ENCODE results near the gene RSBN1.

The RSBN1 gene

GRCh38 chr1:113808450-113809195 is 3.7 kb downstream of the RSBN1 start:
- Mint-ChIP-seq H3K4me1 (peaks cover 67% of the 10 kb centered on the region), H3K27me3 (no peaks in the 10 kb centered on the region), H3K27ac (ENCODE audit: low read depth) (peak overlapping the region; percentile 97), H3K36me3 (ENCODE audit: insufficient read depth) (peaks cover 26% of the 10 kb centered on the region), H3K9me3 (no peaks in the 10 kb centered on the region), H3K4me3 (peak overlapping the region; percentile 90)
- ATAC-seq (replicated peaks; ENCODE audit: extremely low read depth, poor library complexity, severe bottlenecking) (no peak), DNase-seq (ENCODE audit: low spot score in 2 of 2) (no peak)

GRCh38 chr1:113805639-113806038 is 6.6 kb downstream of the RSBN1 start:
- H3K27ac Mint-ChIP-seq (ENCODE audit: low read depth) = no peak overlapping the region
- H3K4me1 Mint-ChIP-seq = peaks cover 77% of the 10 kb centered on the region
- peak overlapping the region; percentile 27 for H3K4me3 Mint-ChIP-seq
- H3K9me3 Mint-ChIP-seq = no peaks in the 10 kb centered on the region
- peaks cover 22% of the 10 kb centered on the region for H3K36me3 Mint-ChIP-seq (ENCODE audit: insufficient read depth)
- no peak for ATAC-seq (replicated peaks; ENCODE audit: extremely low read depth, poor library complexity, severe bottlenecking)
- H3K27me3 Mint-ChIP-seq = no peaks in the 10 kb centered on the region
- DNase-seq (ENCODE audit: low spot score in 2 of 2) = no peak

- Mint-ChIP-seq H3K27me3 (no peaks in the 10 kb centered on the region), H3K36me3 (ENCODE audit: insufficient read depth) (peaks cover 22% of the 10 kb centered on the region), H3K27ac (ENCODE audit: low read depth) (no peak overlapping the region), H3K4me1 (peaks cover 73% of the 10 kb centered on the region), H3K9me3 (no peaks in the 10 kb centered on the region), H3K4me3 (no peak overlapping the region)
- no peak for DNase-seq (ENCODE audit: low spot score in 2 of 2)
- no peak for ATAC-seq (replicated peaks; ENCODE audit: extremely low read depth, poor library complexity, severe bottlenecking)
Measured at GRCh38 chr1:113805256-113805531, 7.1 kb downstream of the RSBN1 start.

- Mint-ChIP-seq H3K27me3 (no peaks in the 10 kb centered on the region), H3K27ac (ENCODE audit: low read depth) (no peak overlapping the region), H3K9me3 (no peaks in the 10 kb centered on the region), H3K36me3 (ENCODE audit: insufficient read depth) (peaks cover 22% of the 10 kb centered on the region), H3K4me1 (peaks cover 68% of the 10 kb centered on the region), H3K4me3 (no peak overlapping the region)
- DNase-seq (ENCODE audit: low spot score in 2 of 2) (no peak), ATAC-seq (replicated peaks; ENCODE audit: extremely low read depth, poor library complexity, severe bottlenecking) (no peak)
Measured at GRCh38 chr1:113804421-113805255, 7.6 kb downstream of the RSBN1 start.

- H3K4me3 Mint-ChIP-seq = no peak overlapping the region
- H3K27me3 Mint-ChIP-seq = no peaks in the 10 kb centered on the region
- no peak overlapping the region for H3K27ac Mint-ChIP-seq (ENCODE audit: low read depth)
- H3K4me1 Mint-ChIP-seq = peaks cover 59% of the 10 kb centered on the region
- DNase-seq (ENCODE audit: low spot score in 2 of 2) (no peak), ATAC-seq (replicated peaks; ENCODE audit: extremely low read depth, poor library complexity, severe bottlenecking) (no peak)
- H3K36me3 Mint-ChIP-seq (ENCODE audit: insufficient read depth) = peaks cover 23% of the 10 kb centered on the region
- no peaks in the 10 kb centered on the region for H3K9me3 Mint-ChIP-seq
Measured at GRCh38 chr1:113802367-113803007, 9.8 kb downstream of the RSBN1 start.

GRCh38 chr1:113800487-113800886 is 11.8 kb downstream of the RSBN1 start:
- Mint-ChIP-seq H3K27me3 (no peaks in the 10 kb centered on the region), H3K36me3 (ENCODE audit: insufficient read depth) (peaks cover 25% of the 10 kb centered on the region), H3K4me3 (no peak overlapping the region), H3K4me1 (peaks cover 48% of the 10 kb centered on the region), H3K9me3 (no peaks in the 10 kb centered on the region), H3K27ac (ENCODE audit: low read depth) (peak overlapping the region; percentile 46)
- ATAC-seq (replicated peaks; ENCODE audit: extremely low read depth, poor library complexity, severe bottlenecking) (no peak), DNase-seq (ENCODE audit: low spot score in 2 of 2) (no peak)

GRCh38 chr1:113797472-113797871 is 14.8 kb downstream of the RSBN1 start:
- ATAC-seq (replicated peaks; ENCODE audit: extremely low read depth, poor library complexity, severe bottlenecking) = no peak
- Mint-ChIP-seq H3K27me3 (no peaks in the 10 kb centered on the region), H3K4me3 (no peak overlapping the region), H3K4me1 (peaks cover 36% of the 10 kb centered on the region), H3K9me3 (no peaks in the 10 kb centered on the region), H3K27ac (ENCODE audit: low read depth) (no peak overlapping the region), H3K36me3 (ENCODE audit: insufficient read depth) (peaks cover 26% of the 10 kb centered on the region)
- no peak for DNase-seq (ENCODE audit: low spot score in 2 of 2)

- ATAC-seq (replicated peaks; ENCODE audit: extremely low read depth, poor library complexity, severe bottlenecking) (no peak), DNase-seq (ENCODE audit: low spot score in 2 of 2) (no peak)
- peak overlapping the region; percentile 89 for H3K27ac Mint-ChIP-seq (ENCODE audit: low read depth)
- H3K27me3 Mint-ChIP-seq = no peaks in the 10 kb centered on the region
- H3K4me3 Mint-ChIP-seq = no peak overlapping the region
- peaks cover 32% of the 10 kb centered on the region for H3K36me3 Mint-ChIP-seq (ENCODE audit: insufficient read depth)
- H3K4me1 Mint-ChIP-seq = peaks cover 49% of the 10 kb centered on the region
- H3K9me3 Mint-ChIP-seq = no peaks in the 10 kb centered on the region
Measured at GRCh38 chr1:113793878-113794834, 18.1 kb downstream of the RSBN1 start.

- ATAC-seq (replicated peaks; ENCODE audit: extremely low read depth, poor library complexity, severe bottlenecking) = no peak
- Mint-ChIP-seq H3K27me3 (no peaks in the 10 kb centered on the region), H3K36me3 (ENCODE audit: insufficient read depth) (peaks cover 32% of the 10 kb centered on the region), H3K9me3 (no peaks in the 10 kb centered on the region), H3K27ac (ENCODE audit: low read depth) (peak overlapping the region; percentile 89), H3K4me1 (peaks cover 53% of the 10 kb centered on the region), H3K4me3 (no peak overlapping the region)
- DNase-seq (ENCODE audit: low spot score in 2 of 2) = no peak
Measured at GRCh38 chr1:113792986-113793385, 19.3 kb downstream of the RSBN1 start.

GRCh38 chr1:113792471-113792870 is 19.8 kb downstream of the RSBN1 start:
- DNase-seq (ENCODE audit: low spot score in 2 of 2) (no peak), ATAC-seq (replicated peaks; ENCODE audit: extremely low read depth, poor library complexity, severe bottlenecking) (peak; percentile 88)
- Mint-ChIP-seq H3K27ac (ENCODE audit: low read depth) (peak overlapping the region; percentile 89), H3K36me3 (ENCODE audit: insufficient read depth) (peaks cover 29% of the 10 kb centered on the region), H3K4me3 (no peak overlapping the region), H3K4me1 (peaks cover 58% of the 10 kb centered on the region), H3K9me3 (no peaks in the 10 kb centered on the region), H3K27me3 (no peaks in the 10 kb centered on the region)

GRCh38 chr1:113788802-113789201 is 23.5 kb downstream of the RSBN1 start:
- no peak overlapping the region for H3K4me3 Mint-ChIP-seq
- ATAC-seq (replicated peaks; ENCODE audit: extremely low read depth, poor library complexity, severe bottlenecking) (no peak), DNase-seq (ENCODE audit: low spot score in 2 of 2) (no peak)
- H3K27ac Mint-ChIP-seq (ENCODE audit: low read depth) = peak overlapping the region; percentile 69
- peaks cover 9% of the 10 kb centered on the region for H3K36me3 Mint-ChIP-seq (ENCODE audit: insufficient read depth)
- H3K27me3 Mint-ChIP-seq = no peaks in the 10 kb centered on the region
- H3K9me3 Mint-ChIP-seq = no peaks in the 10 kb centered on the region
- peaks cover 70% of the 10 kb centered on the region for H3K4me1 Mint-ChIP-seq

GRCh38 chr1:113787663-113788062 is 24.6 kb downstream of the RSBN1 start:
- no peak for ATAC-seq (replicated peaks; ENCODE audit: extremely low read depth, poor library complexity, severe bottlenecking)
- peaks cover 73% of the 10 kb centered on the region for H3K4me1 Mint-ChIP-seq
- H3K4me3 Mint-ChIP-seq = no peak overlapping the region
- peaks cover 11% of the 10 kb centered on the region for H3K36me3 Mint-ChIP-seq (ENCODE audit: insufficient read depth)
- DNase-seq (ENCODE audit: low spot score in 2 of 2) = no peak
- H3K9me3 Mint-ChIP-seq = no peaks in the 10 kb centered on the region
- H3K27ac Mint-ChIP-seq (ENCODE audit: low read depth) = peak overlapping the region; percentile 69
- H3K27me3 Mint-ChIP-seq = no peaks in the 10 kb centered on the region

All from central memory CD8-positive, alpha-beta T cell (primary cell).